CD14-positive monocyte (primary cell): ENCODE results near the gene SH3PXD2A. TPM values are rescaled to one million over a fixed set of nuclear protein-coding genes. Genes with fewer than 3 reads are reported as not detected.

ENCODE experiments used
- DNase-seq, 3 donors: peaks; one replicate each; pipeline ENCODE4 v3.0.0-alpha.2; 2011 to 2022
- H2AFZ ChIP-seq: 2 replicates; pipeline ENCODE4 v1.6.0; 2012; ENCODE audit warnings: mild to moderate bottlenecking, low read depth, low read length, inconsistent platforms; ENCODE audit not compliant: insufficient read depth, poor library complexity, severe bottlenecking
- H3K27ac ChIP-seq, 2 donors: 1 replicate in 1 of 2; 2 replicates in 1 of 2; pipeline ENCODE4 v1.5.1; 2012 to 2013; ENCODE audit warnings: low read length in 2 of 2, control low read depth in 1 of 2, inconsistent platforms in 1 of 2, low read depth in 1 of 2, mild to moderate bottlenecking in 1 of 2
- H3K27me3 ChIP-seq, 2 donors: one replicate each; pipeline versions ENCODE4 v1.6.0 to v1.6.1; 2011 to 2013; ENCODE audit warnings: low read length in 2 of 2; ENCODE audit not compliant: control insufficient read depth in 2 of 2, insufficient read depth in 2 of 2
- H3K36me3 ChIP-seq, 2 donors: replicated peaks in 1 of 2; 1 replicate in 1 of 2; 2 replicates in 1 of 2; pipeline versions ENCODE4 v1.5.1 to v1.6.1; 2012 to 2013; ENCODE audit warnings: low read length in 2 of 2, control low read depth in 1 of 2, inconsistent platforms in 1 of 2, mild to moderate bottlenecking in 1 of 2; ENCODE audit not compliant: insufficient read depth in 2 of 2, control insufficient read depth in 1 of 2
- H3K4me1 ChIP-seq, 2 donors: 1 replicate in 1 of 2; 2 replicates in 1 of 2; pipeline versions ENCODE4 v1.5.1 to v1.6.1; 2012 to 2013; ENCODE audit warnings: low read length in 2 of 2, control low read depth in 1 of 2, inconsistent platforms in 1 of 2, mild to moderate bottlenecking in 1 of 2, moderate library complexity in 1 of 2; ENCODE audit not compliant: insufficient read depth in 2 of 2, control insufficient read depth in 1 of 2
- H3K4me2 ChIP-seq: replicated peaks from 2 replicates; pipeline ENCODE3; 2012; ENCODE audit warnings: low read length, moderate library complexity, mild to moderate bottlenecking; ENCODE audit not compliant: poor library complexity, severe bottlenecking; ENCODE audit errors: extremely low read depth
- H3K4me3 ChIP-seq, 3 experiments: fragments of 200-600 bp in 1 of 3; sonication (generic) in 1 of 3; replicated peaks in 1 of 3; 1 replicate in 2 of 3; 2 replicates in 1 of 3; pipeline ENCODE4 v1.5.1; 2011 to 2013; ENCODE audit warnings: low read length in 3 of 3, mild to moderate bottlenecking in 3 of 3, control low read depth in 2 of 3, low read depth in 2 of 3, inconsistent platforms in 1 of 3, moderate library complexity in 1 of 3
- H3K79me2 ChIP-seq: 2 replicates; pipeline ENCODE4 v1.6.0; 2012; ENCODE audit warnings: mild to moderate bottlenecking, control low read depth, inconsistent platforms, low read length, moderate library complexity; ENCODE audit not compliant: insufficient read depth
- H3K9ac ChIP-seq: 2 replicates; pipeline ENCODE4 v1.6.0; 2017; ENCODE audit warnings: low read length, mild to moderate bottlenecking; ENCODE audit not compliant: insufficient read depth, poor library complexity, severe bottlenecking
- H3K9me3 ChIP-seq, 2 donors: replicated peaks in 1 of 2; 1 replicate in 1 of 2; 2 replicates in 1 of 2; pipeline versions ENCODE4 v1.5.1 to v1.6.1; 2012 to 2013; ENCODE audit warnings: low read length in 2 of 2, control low read depth in 1 of 2; ENCODE audit not compliant: control insufficient read depth in 1 of 2, insufficient read depth in 1 of 2
- H4K20me1 ChIP-seq: 2 replicates; pipeline ENCODE4 v1.6.0; 2012; ENCODE audit warnings: mild to moderate bottlenecking, low read length, control low read depth, moderate library complexity; ENCODE audit not compliant: insufficient read depth
- H3K27ac Mint-ChIP-seq, 7 donors: one replicate each; pipeline ENCODE4 v1.8.0; 2020; ENCODE audit warnings: mild to moderate bottlenecking in 7 of 7, mixed read lengths in 7 of 7, moderate library complexity in 6 of 7, inconsistent platforms in 2 of 7
- H3K27me3 Mint-ChIP-seq, 3 donors: one replicate each; pipeline ENCODE4 v1.8.0; 2021 to 2022; ENCODE audit warnings: low read depth in 3 of 3, mild to moderate bottlenecking in 3 of 3, mixed read lengths in 3 of 3, moderate library complexity in 3 of 3, inconsistent platforms in 1 of 3
- H3K36me3 Mint-ChIP-seq, 2 donors: one replicate each; pipeline ENCODE4 v1.8.0; 2020; ENCODE audit warnings: mixed read lengths in 2 of 2, inconsistent platforms in 1 of 2, mild to moderate bottlenecking in 1 of 2
- H3K4me1 Mint-ChIP-seq: one replicate; pipeline ENCODE4 v1.8.0; 2020; ENCODE audit warnings: mild to moderate bottlenecking, mixed read lengths
- H3K4me3 Mint-ChIP-seq, 2 donors: one replicate each; pipeline ENCODE4 v1.8.0; 2020; ENCODE audit warnings: mild to moderate bottlenecking in 2 of 2, mixed read lengths in 2 of 2, moderate library complexity in 1 of 2
- H3K9me3 Mint-ChIP-seq, 7 donors: one replicate each; pipeline ENCODE4 v1.8.0; 2020 to 2022; ENCODE audit warnings: mixed read lengths in 7 of 7, mild to moderate bottlenecking in 6 of 7, moderate library complexity in 6 of 7, inconsistent platforms in 2 of 7
- CTCF ChIP-seq: fragments of 200-600 bp; IDR thresholded peaks from one replicate; pipeline ENCODE4 v1.8.0; 2022; ENCODE audit warnings: antibody characterized with exemption, mild to moderate bottlenecking
- WGBS: methylation state at CpG from one replicate; pipeline ENCODE4 v1.1.5; 2013; ENCODE audit warnings: missing lambda C conversion rate; ENCODE audit not compliant: insufficient coverage; 5-methylcytosine and 5-hydroxymethylcytosine counted together
- intact Hi-C, 2 donors: fragments of 100-400 bp; cut with micrococcal nuclease; formaldehyde crosslinking; loops; one replicate each; pipeline versions ENCODE4 v1.15.0 to v1.15.1; 2023
- polyA plus RNA-seq, 3 donors: library from polyadenylated mRNA; depleted of rRNA in 1 of 3; unstranded in 2 of 3; stranded (reverse) in 1 of 3; fragments of 300-500 nt in 2 of 3; fragments of >200 nt in 1 of 3; fragmentation: Illumina TruSeq in 2 of 3; gene quantifications; 1 replicate in 2 of 3; 2 replicates in 1 of 3; pipeline ENCODE4 v1.2.3, GENCODE V29; 2012 to 2021

Gene SH3PXD2A
- polyA plus RNA-seq, 3 donors = 0.01 to 0.76 (median 0.05) TPM

- Histone ChIP-seq H3K9me3 (peaks cover 0 to 10% of the 10 kb centered on the region in 2 donors), H3K4me3 (no peak overlapping the region), H3K79me2 (no peaks in the 10 kb centered on the region), H2AFZ (no peak overlapping the region), H3K36me3 (no peaks in the 10 kb centered on the region), H3K27ac (no peak overlapping the region), H3K4me2 (no peak overlapping the region), H3K4me1 (peaks cover 9 to 10% of the 10 kb centered on the region in 2 donors), H3K27me3 (no peaks in the 10 kb centered on the region), H4K20me1 (peaks cover 8% of the 10 kb centered on the region), H3K9ac (no peak overlapping the region)
- TF ChIP-seq CTCF = no peak
- Mint-ChIP-seq H3K9me3 (peaks cover 6 to 15% (median 13%) of the 10 kb centered on the region in 7 donors), H3K4me1 (peaks cover 10% of the 10 kb centered on the region), H3K36me3 (peaks cover 0 to 2% of the 10 kb centered on the region in 2 donors), H3K27ac (no peak overlapping the region), H3K27me3 (peaks cover 0 to 10% (median 6%) of the 10 kb centered on the region in 3 donors), H3K4me3 (no peak overlapping the region)
- DNase-seq = no peak
- 100% methylated on average over 5 of the region's 7 CpGs for WGBS
- intact Hi-C loops = no loop called here
These were observed 291.9 kb downstream of the SH3PXD2A start for GRCh38 chr10:103563231-103564115.

GRCh38 chr10:103562383-103562782 lies 293.0 kb downstream of the SH3PXD2A start:
- Histone ChIP-seq H3K4me2 (no peak overlapping the region), H2AFZ (no peak overlapping the region), H3K36me3 (no peaks in the 10 kb centered on the region), H4K20me1 (peaks cover 8% of the 10 kb centered on the region), H3K9ac (no peak overlapping the region), H3K27ac (no peak overlapping the region), H3K79me2 (no peaks in the 10 kb centered on the region), H3K4me3 (no peak overlapping the region), H3K27me3 (no peaks in the 10 kb centered on the region), H3K9me3 (peaks cover 0 to 10% of the 10 kb centered on the region in 2 donors), H3K4me1 (peaks cover 13 to 21% of the 10 kb centered on the region in 2 donors)
- Mint-ChIP-seq H3K36me3 (peaks cover 0 to 2% of the 10 kb centered on the region in 2 donors), H3K4me1 (peaks cover 16% of the 10 kb centered on the region), H3K9me3 (peaks cover 6 to 15% (median 13%) of the 10 kb centered on the region in 7 donors), H3K27me3 (peaks cover 3 to 14% (median 11%) of the 10 kb centered on the region in 3 donors), H3K27ac (no peak overlapping the region), H3K4me3 (no peak overlapping the region)
- DNase-seq = no peak
- intact Hi-C loops = no loop called here
- 53% methylated on average over 4 of the region's 4 CpGs for WGBS
- no peak for TF ChIP-seq CTCF
